HEK293 (cell line): ENCODE data around the gene KPNA5.

ENCODE experiments used
- CTCF ChIP-seq: fragments of 450-650 bp; formaldehyde crosslinking; IDR thresholded peaks from 2 replicates; pipeline ENCODE4 v1.5.1; 2016; ENCODE audit warnings: missing biosample characterization, missing genetic modification characterization
- REPIN1 ChIP-seq: fragments of 450-650 bp; formaldehyde crosslinking; IDR thresholded peaks from 2 replicates; pipeline ENCODE4 v1.5.1; 2017; ENCODE audit warnings: missing biosample characterization, missing genetic modification characterization, low read depth
- ZEB2 ChIP-seq: fragments of 450-650 bp; formaldehyde crosslinking; IDR thresholded peaks from 2 replicates; pipeline ENCODE4 v1.5.1; 2016; ENCODE audit warnings: missing biosample characterization, missing genetic modification characterization
- ZNF175 ChIP-seq: fragments of 450-650 bp; formaldehyde crosslinking; IDR thresholded peaks from 2 replicates; pipeline ENCODE4 v1.5.1; 2016; ENCODE audit warnings: missing biosample characterization, missing genetic modification characterization
- ZNF184 ChIP-seq: fragments of 450-650 bp; IDR thresholded peaks from 2 replicates; pipeline ENCODE4 v1.5.1; 2018; ENCODE audit warnings: missing biosample characterization, mild to moderate bottlenecking, missing genetic modification characterization
- TF ChIP-seq, protein P1 (sequence below): fragments of 450-650 bp; formaldehyde crosslinking; IDR thresholded peaks from 2 replicates; pipeline ENCODE4 v1.5.1; 2017; ENCODE audit warnings: missing biosample characterization, missing genetic modification characterization
- TF ChIP-seq, protein P2 (sequence below): fragments of 450-650 bp; formaldehyde crosslinking; IDR thresholded peaks from 2 replicates; pipeline ENCODE4 v1.5.1; 2016; ENCODE audit warnings: missing biosample characterization, missing genetic modification characterization, borderline replicate concordance

GRCh38 chr6:116661594-116661993 lies 19.4 kb upstream of the KPNA5 start:
- no peak for TF ChIP-seq REPIN1 (tag by site-specific recombination)
- TF ChIP-seq ZEB2 (tag by site-specific recombination), result no peak
- no peak for TF ChIP-seq CTCF (tag by site-specific recombination)
- TF ChIP-seq ZNF175 (tag by site-specific recombination), result no peak
- TF ChIP-seq ZNF184 (tag by site-specific recombination), result no peak
- TF ChIP-seq, protein P1, sequence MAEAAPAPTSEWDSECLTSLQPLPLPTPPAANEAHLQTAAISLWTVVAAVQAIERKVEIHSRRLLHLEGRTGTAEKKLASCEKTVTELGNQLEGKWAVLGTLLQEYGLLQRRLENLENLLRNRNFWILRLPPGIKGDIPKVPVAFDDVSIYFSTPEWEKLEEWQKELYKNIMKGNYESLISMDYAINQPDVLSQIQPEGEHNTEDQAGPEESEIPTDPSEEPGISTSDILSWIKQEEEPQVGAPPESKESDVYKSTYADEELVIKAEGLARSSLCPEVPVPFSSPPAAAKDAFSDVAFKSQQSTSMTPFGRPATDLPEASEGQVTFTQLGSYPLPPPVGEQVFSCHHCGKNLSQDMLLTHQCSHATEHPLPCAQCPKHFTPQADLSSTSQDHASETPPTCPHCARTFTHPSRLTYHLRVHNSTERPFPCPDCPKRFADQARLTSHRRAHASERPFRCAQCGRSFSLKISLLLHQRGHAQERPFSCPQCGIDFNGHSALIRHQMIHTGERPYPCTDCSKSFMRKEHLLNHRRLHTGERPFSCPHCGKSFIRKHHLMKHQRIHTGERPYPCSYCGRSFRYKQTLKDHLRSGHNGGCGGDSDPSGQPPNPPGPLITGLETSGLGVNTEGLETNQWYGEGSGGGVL, result no peak
- TF ChIP-seq, protein P2, sequence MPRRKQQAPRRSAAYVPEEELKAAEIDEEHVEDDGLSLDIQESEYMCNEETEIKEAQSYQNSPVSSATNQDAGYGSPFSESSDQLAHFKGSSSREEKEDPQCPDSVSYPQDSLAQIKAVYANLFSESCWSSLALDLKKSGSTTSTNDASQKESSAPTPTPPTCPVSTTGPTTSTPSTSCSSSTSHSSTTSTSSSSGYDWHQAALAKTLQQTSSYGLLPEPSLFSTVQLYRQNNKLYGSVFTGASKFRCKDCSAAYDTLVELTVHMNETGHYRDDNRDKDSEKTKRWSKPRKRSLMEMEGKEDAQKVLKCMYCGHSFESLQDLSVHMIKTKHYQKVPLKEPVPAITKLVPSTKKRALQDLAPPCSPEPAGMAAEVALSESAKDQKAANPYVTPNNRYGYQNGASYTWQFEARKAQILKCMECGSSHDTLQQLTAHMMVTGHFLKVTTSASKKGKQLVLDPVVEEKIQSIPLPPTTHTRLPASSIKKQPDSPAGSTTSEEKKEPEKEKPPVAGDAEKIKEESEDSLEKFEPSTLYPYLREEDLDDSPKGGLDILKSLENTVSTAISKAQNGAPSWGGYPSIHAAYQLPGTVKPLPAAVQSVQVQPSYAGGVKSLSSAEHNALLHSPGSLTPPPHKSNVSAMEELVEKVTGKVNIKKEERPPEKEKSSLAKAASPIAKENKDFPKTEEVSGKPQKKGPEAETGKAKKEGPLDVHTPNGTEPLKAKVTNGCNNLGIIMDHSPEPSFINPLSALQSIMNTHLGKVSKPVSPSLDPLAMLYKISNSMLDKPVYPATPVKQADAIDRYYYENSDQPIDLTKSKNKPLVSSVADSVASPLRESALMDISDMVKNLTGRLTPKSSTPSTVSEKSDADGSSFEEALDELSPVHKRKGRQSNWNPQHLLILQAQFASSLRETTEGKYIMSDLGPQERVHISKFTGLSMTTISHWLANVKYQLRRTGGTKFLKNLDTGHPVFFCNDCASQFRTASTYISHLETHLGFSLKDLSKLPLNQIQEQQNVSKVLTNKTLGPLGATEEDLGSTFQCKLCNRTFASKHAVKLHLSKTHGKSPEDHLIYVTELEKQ (tag by site-specific recombination), result no peak
